ENCODE measurements around the gene MORN2. TPM values are rescaled to one million over a fixed set of nuclear protein-coding genes. Genes with fewer than 3 reads are reported as not detected.

MORN2 gene
- total RNA-seq, 1 donor: 2.2 TPM

GRCh38 chr2:38889045-38889444 is 13.3 kb downstream of the MORN2 start:
- no peak for DNase-seq (ENCODE audit: low read depth in 2 of 3, low spot score in 2 of 3)

GRCh38 chr2:38889575-38889974 is 13.8 kb downstream of the MORN2 start, which contains the start of gene ARHGEF33:
Gene ARHGEF33, plus strand, starts transcription at chr2:38889875. Its CDS starts 29,573 bp downstream, at chr2:38919448.
- DNase-seq (ENCODE audit: low read depth in 2 of 3, low spot score in 2 of 3): no peak

- DNase-seq (ENCODE audit: low read depth in 2 of 3, low spot score in 2 of 3): no peak
Observed at GRCh38 chr2:38892819-38893218, 17.0 kb downstream of the MORN2 start.

- no peak for DNase-seq (ENCODE audit: low read depth in 2 of 3, low spot score in 2 of 3)
Observed at GRCh38 chr2:38898256-38898655, 22.5 kb downstream of the MORN2 start.

- DNase-seq (ENCODE audit: low read depth in 2 of 3, low spot score in 2 of 3): no peak
Observed at GRCh38 chr2:38900726-38901125, 24.9 kb downstream of the MORN2 start.

GRCh38 chr2:38905251-38905650 is 29.5 kb downstream of the MORN2 start:
- no peak for DNase-seq (ENCODE audit: low read depth in 2 of 3, low spot score in 2 of 3)

GRCh38 chr2:38907242-38907641 is 31.5 kb downstream of the MORN2 start:
- DNase-seq (ENCODE audit: low read depth in 2 of 3, low spot score in 2 of 3): no peak

GRCh38 chr2:38907743-38908562 is 32.2 kb downstream of the MORN2 start:
- DNase-seq (ENCODE audit: low read depth in 2 of 3, low spot score in 2 of 3): no peak

- no peak for DNase-seq (ENCODE audit: low read depth in 2 of 3, low spot score in 2 of 3)
Observed at GRCh38 chr2:38909872-38910271, 34.1 kb downstream of the MORN2 start.

GRCh38 chr2:38911191-38911590 is 35.4 kb downstream of the MORN2 start:
- DNase-seq (ENCODE audit: low read depth in 2 of 3, low spot score in 2 of 3): no peak

- no peak for DNase-seq (ENCODE audit: low read depth in 2 of 3, low spot score in 2 of 3)
Observed at GRCh38 chr2:38912619-38913018, 36.8 kb downstream of the MORN2 start.

- no peak for DNase-seq (ENCODE audit: low read depth in 2 of 3, low spot score in 2 of 3)
Observed at GRCh38 chr2:38922389-38922788, 46.6 kb downstream of the MORN2 start.

GRCh38 chr2:38922902-38923301 is 47.1 kb downstream of the MORN2 start:
- DNase-seq (ENCODE audit: low read depth in 2 of 3, low spot score in 2 of 3): no peak

- DNase-seq (ENCODE audit: low read depth in 2 of 3, low spot score in 2 of 3): no peak
Observed at GRCh38 chr2:38925982-38926381, 50.2 kb downstream of the MORN2 start.

GRCh38 chr2:38930600-38930999 is 54.8 kb downstream of the MORN2 start:
- DNase-seq (ENCODE audit: low read depth in 2 of 3, low spot score in 2 of 3): no peak

Small RNA genes within 50 kb of the gene (small RNA-seq; reads per million reads assigned to genes)
- not detected for gene RNU6-851P

Other genes starting within 250 kb of the MORN2 start
- gene GALM, start 209.9 kb upstream of the MORN2 start, total RNA-seq: 6.2 TPM
- gene SRSF7, start 124.6 kb upstream of the MORN2 start, total RNA-seq: 93.2 TPM
- 4.0 TPM for gene GEMIN6, start 97.8 kb upstream of the MORN2 start, total RNA-seq
- gene DHX57, start within 50 bp of the MORN2 start, total RNA-seq: 8.3 TPM
- under 0.01 TPM for gene ARHGEF33, start 13.9 kb downstream of the MORN2 start, total RNA-seq
- gene SOS1, start 245.1 kb downstream of the MORN2 start, total RNA-seq: 8.6 TPM